C4-2B (cell line): ENCODE results near the gene TPMT.

Experiments
- ZFX ChIP-seq: fragments of 450-650 bp; IDR thresholded peaks from 2 replicates; pipeline ENCODE4 v1.6.1; 2017
- TF ChIP-seq, protein P1 (sequence below): fragments of 450-650 bp; conservative IDR thresholded peaks from 2 replicates; pipeline ENCODE4 v1.5.1; 2017; ENCODE audit warnings: mild to moderate bottlenecking

DNA sequence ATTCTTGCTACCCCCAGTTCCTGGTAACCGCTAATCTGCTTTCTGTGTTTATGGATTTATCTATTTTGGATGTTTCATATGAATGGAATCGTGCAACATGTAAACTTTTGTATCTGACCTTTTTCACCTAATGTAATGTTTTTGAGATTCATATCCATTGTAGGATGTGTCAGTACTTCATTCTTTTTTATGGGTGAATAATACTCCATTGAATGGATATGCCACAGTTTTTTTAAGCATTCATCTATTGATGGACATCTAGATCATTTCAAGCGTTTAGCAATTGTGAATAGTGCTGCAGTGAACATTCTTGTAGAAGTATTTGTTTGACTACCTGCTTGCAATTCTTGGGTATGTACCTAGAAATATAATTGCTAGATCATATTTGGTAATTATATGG, 13.4 kb upstream of the TPMT start:
- TF ChIP-seq, protein P1, sequence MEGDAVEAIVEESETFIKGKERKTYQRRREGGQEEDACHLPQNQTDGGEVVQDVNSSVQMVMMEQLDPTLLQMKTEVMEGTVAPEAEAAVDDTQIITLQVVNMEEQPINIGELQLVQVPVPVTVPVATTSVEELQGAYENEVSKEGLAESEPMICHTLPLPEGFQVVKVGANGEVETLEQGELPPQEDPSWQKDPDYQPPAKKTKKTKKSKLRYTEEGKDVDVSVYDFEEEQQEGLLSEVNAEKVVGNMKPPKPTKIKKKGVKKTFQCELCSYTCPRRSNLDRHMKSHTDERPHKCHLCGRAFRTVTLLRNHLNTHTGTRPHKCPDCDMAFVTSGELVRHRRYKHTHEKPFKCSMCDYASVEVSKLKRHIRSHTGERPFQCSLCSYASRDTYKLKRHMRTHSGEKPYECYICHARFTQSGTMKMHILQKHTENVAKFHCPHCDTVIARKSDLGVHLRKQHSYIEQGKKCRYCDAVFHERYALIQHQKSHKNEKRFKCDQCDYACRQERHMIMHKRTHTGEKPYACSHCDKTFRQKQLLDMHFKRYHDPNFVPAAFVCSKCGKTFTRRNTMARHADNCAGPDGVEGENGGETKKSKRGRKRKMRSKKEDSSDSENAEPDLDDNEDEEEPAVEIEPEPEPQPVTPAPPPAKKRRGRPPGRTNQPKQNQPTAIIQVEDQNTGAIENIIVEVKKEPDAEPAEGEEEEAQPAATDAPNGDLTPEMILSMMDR, result no peak
- TF ChIP-seq ZFX, result no peak
